Choroid plexus epithelial cell (primary cell): ENCODE results near the gene ATOX1.
"Not testable (repeated sequence)": the region's sequence is repeated elsewhere in the genome, so short reads cannot be mapped to it uniquely, and the experiment has no call there.

Source experiments
- DNase-seq: peaks from one replicate; pipeline ENCODE4 v3.0.0-alpha.2; 2010; ENCODE audit warnings: low read depth
- H3K4me3 ChIP-seq: 2 replicates; pipeline ENCODE4 v1.5.1; 2011; ENCODE audit warnings: low read depth, mild to moderate bottlenecking, control low read depth, low read length, moderate library complexity
- TF ChIP-seq, protein P1 (sequence below): conservative IDR thresholded peaks from 2 replicates; pipeline ENCODE4 v1.5.1; 2011; ENCODE audit warnings: low read depth, mild to moderate bottlenecking, control low read depth, inconsistent platforms, low read length, moderate library complexity

ATOX1 gene

DNA sequence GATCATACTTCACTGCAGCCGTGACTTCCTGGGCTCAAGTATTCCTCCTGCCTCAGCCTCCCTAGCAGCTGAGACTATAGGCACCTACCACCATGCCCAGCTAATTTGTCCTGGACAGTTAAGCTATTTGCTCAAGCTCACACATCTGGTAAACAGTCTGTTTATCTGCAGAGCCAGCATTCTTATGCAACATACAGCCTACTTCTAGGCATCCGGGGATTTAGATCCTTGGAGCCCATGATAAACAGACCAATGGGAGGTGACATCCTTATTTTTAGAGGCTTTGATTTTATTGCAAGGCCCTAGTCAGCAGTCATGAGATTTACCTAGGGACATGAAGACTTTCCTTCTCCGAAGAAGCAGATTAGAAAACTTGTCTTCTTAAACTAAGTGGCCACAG lies 21.0 kb downstream of the ATOX1 start:
- TF ChIP-seq, protein P1, sequence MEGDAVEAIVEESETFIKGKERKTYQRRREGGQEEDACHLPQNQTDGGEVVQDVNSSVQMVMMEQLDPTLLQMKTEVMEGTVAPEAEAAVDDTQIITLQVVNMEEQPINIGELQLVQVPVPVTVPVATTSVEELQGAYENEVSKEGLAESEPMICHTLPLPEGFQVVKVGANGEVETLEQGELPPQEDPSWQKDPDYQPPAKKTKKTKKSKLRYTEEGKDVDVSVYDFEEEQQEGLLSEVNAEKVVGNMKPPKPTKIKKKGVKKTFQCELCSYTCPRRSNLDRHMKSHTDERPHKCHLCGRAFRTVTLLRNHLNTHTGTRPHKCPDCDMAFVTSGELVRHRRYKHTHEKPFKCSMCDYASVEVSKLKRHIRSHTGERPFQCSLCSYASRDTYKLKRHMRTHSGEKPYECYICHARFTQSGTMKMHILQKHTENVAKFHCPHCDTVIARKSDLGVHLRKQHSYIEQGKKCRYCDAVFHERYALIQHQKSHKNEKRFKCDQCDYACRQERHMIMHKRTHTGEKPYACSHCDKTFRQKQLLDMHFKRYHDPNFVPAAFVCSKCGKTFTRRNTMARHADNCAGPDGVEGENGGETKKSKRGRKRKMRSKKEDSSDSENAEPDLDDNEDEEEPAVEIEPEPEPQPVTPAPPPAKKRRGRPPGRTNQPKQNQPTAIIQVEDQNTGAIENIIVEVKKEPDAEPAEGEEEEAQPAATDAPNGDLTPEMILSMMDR: no peak
- no peak for DNase-seq
- H3K4me3 ChIP-seq: no peak overlapping the region

DNA sequence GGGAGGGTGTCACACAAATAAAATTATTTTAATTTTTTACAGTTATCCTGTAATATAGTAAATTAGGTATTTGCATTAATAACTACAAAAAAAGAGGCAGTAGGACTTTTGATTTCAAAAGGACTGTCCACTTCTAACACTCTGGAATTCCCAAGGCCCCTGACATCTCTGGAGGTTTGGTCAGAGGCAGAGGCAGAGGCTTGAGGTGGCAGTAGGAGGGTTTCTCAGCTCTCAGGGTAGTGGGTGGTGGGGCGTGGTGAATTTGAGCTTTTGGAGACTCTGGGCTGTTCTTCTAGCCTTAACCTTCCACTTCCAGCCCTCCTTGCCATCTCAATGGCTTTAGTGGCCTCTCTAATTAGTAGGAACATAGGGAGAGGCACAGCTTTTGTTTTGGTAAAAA lies 22.8 kb downstream of the ATOX1 start:
- DNase-seq: no peak
- TF ChIP-seq, protein P1: no peak
- no peak overlapping the region for H3K4me3 ChIP-seq

DNA sequence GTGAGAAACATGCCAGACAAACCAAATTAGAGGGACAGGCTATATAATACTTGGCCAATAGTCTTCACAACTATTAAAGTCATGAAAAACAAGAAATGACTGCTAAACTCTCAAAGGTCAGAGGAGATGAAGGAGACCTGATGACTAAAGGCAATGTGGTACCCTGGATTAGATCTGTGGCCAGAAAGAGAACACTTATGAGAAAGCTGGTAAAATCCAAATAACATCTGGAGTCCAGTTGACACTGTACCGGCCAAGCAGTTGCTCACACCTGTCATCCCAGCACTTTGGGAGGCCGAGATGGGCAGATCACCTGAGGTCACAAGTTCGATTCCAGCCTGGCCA lies 24.4 kb downstream of the ATOX1 start:
- TF ChIP-seq, protein P1: no peak
- DNase-seq: no peak
- H3K4me3 ChIP-seq: no peak overlapping the region

DNA sequence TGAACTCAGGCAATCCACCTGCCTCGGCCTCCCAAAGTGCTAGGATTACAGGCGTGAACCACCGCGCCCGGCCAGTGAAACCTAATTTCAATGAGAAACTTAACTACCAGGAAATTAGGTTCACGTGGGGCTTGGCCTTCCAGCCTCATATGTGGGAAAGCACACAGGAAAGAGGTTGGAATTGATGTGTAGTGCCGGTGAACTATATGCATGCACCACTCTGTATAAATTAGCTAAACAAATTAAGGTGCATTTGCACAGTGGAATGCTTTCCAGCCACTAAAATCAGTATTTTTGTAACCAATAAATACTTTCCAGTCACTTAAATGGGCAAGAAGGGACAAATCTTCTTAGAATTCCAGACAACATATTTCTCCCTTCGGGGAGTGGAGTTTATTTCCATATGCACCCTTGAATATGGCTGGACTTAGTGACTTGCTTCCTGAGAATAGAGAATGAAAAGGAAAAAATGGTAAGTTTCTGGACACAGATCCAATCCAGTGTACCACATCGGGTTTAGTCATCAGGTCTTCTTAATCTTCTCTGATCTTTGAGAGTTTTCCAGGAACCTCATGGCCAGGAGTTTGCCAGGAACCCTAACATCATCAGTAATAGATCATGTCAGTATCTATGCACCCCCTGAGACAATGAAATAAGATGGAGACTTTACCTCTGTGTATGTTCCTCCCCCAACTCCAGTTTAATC lies 24.9 kb downstream of the ATOX1 start:
- no peak overlapping the region for H3K4me3 ChIP-seq
- TF ChIP-seq, protein P1: no peak
- no peak for DNase-seq

DNA sequence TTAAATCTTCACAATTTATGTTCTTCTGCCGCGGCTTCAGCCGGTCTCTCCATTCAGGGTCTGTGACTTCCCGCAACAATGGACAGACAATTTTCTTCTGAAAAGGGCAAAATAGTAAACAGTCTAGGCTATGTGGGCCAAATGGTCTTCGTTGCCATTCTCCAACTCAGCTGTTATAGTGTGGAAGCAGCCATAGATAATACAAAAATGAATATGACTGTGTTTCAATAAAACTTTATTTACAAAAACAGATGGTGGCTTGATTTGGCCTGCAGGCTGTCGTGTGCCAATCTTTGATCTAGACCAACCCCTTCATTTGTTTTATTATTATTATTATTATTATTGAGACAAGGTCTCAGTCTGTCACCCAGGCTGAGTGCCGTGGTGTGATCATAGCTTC lies 28.1 kb downstream of the ATOX1 start:
- no peak for DNase-seq
- TF ChIP-seq, protein P1: no peak
- H3K4me3 ChIP-seq: no peak overlapping the region

DNA sequence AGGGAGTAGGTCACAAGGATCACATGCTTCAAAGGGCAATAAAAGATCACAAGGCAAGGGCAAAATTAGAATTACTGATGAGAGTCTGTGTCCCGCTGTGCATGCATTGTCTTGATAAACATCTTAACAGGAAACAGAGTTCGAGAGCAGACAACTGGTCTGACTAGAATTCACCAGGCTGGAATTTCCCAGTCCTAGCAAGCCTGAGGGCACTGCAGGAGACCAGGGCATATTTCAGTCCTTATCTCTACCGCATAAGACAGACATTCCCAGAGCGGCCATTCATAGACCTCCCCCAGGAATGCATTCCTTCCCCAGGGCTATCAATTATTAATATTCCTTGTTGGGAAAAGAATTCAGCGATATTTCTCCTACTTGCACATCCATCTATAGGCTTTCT lies 28.8 kb downstream of the ATOX1 start:
- peak; percentile 21 for DNase-seq
- not testable (repeated sequence) for H3K4me3 ChIP-seq

DNA sequence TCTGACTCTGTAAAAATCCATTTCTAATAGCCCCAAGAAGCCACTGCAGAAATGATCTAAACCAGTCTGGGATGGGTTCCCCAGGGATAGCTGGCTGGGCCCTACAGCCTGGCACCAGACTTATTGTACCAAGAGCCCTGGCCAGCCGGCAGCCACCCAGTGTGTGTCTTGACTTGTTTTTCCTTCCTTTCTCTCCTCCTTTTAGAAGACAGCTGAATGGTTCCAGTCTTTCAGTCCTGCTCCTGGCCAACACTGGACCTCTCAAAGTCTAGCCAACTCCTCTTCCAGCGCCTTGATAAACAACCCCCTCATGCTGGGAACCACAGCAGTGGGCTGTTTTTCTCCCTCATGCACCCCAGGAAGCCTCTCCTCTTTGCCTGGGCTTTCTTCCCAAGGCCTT lies 34.1 kb downstream of the ATOX1 start:
- H3K4me3 ChIP-seq: no peak overlapping the region
- no peak for DNase-seq
- TF ChIP-seq, protein P1: no peak
